ENCODE measurements around the gene PERM1. TPM values are rescaled to one million over a fixed set of nuclear protein-coding genes. Genes with fewer than 3 reads are reported as not detected.

Gene PERM1
- total RNA-seq, 1 donor from 2014 or later, result not detected

DNA sequence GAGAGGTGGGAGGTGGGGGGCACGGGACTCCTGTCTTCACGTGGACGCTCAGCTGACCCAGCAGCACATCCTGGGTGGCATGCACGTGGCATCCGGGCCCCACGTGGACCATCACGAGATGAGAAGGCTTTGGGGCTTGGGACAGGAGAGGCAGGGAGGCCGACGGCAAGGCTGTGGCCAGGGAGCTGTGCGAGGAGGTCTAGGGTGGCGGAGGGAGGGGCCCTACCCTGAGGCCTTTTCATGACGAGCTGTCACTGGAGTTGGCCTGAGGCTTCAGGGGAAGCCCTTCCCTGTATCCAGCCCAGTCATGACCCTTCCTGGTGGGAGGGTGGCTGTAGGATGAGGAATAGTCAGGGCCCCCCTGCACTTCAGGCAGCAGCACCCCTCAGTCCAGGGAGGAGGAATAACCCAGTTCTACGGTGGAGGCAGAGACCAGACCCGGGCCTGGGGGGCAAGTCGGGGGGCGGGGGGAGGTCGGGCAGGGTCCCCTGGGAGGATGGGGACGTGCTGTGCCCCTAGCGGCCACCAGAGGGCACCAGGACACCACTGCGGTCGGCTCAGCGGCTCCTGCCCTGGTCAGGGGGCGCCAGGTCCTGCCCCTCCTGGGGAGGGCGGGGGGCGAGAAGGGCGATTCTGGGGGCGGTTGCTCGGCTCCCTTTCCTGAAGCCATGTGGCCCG lies 2.0 kb upstream of the PERM1 start:
- TF ChIP-seq, protein P1, sequence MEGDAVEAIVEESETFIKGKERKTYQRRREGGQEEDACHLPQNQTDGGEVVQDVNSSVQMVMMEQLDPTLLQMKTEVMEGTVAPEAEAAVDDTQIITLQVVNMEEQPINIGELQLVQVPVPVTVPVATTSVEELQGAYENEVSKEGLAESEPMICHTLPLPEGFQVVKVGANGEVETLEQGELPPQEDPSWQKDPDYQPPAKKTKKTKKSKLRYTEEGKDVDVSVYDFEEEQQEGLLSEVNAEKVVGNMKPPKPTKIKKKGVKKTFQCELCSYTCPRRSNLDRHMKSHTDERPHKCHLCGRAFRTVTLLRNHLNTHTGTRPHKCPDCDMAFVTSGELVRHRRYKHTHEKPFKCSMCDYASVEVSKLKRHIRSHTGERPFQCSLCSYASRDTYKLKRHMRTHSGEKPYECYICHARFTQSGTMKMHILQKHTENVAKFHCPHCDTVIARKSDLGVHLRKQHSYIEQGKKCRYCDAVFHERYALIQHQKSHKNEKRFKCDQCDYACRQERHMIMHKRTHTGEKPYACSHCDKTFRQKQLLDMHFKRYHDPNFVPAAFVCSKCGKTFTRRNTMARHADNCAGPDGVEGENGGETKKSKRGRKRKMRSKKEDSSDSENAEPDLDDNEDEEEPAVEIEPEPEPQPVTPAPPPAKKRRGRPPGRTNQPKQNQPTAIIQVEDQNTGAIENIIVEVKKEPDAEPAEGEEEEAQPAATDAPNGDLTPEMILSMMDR (IDR thresholded peaks at IDR 0.05; ENCODE audit: insufficient read depth, low read length, severe bottlenecking), result peak; percentile 87
- no peaks in the 10 kb centered on the region for H3K36me3 ChIP-seq (ENCODE audit: control insufficient read depth, insufficient read depth, low read length)
- FAIRE-seq (no peak), DNase-seq (ENCODE audit: low read depth) (no peak)
- H3K27me3 ChIP-seq (ENCODE audit: control insufficient read depth, insufficient read depth, low read length), result peaks cover 13% of the 10 kb centered on the region
- no peak overlapping the region for H3K4me3 ChIP-seq (ENCODE audit: low read depth, low read length)

DNA sequence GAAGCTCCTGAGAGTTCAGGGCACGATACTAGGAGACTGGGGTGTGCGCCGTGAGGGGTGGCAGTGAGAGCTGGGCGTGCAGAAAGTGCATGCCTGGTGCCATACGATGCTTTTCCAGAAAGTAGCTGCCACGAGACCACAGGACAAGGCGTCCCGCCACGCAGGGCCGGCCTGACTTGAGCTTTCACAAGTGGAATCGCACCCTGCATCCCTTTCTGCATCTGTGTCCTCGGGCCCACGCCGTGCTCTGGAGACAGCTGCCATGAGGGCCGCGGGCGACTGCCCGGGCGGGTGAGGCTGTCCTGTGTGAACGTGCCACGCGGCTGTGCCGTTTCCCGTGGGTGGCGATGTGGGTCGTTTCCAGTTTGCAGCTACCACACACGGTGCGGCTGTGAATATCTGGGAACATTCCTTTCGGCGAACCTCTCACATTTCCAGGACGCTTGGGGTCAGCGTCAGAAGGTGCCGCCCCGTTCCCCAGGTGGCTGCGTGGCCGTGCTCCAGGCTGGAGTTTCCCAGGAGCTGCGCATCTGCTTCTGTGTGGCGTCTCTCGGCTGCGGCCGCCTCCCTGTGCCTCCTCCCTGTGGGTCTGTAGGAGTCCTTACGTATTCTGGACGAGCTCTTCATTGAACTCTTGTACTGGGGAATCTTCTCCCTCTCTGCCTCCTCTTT lies 1.0 kb upstream of the PERM1 start:
- no peak for DNase-seq (ENCODE audit: low read depth)

DNA sequence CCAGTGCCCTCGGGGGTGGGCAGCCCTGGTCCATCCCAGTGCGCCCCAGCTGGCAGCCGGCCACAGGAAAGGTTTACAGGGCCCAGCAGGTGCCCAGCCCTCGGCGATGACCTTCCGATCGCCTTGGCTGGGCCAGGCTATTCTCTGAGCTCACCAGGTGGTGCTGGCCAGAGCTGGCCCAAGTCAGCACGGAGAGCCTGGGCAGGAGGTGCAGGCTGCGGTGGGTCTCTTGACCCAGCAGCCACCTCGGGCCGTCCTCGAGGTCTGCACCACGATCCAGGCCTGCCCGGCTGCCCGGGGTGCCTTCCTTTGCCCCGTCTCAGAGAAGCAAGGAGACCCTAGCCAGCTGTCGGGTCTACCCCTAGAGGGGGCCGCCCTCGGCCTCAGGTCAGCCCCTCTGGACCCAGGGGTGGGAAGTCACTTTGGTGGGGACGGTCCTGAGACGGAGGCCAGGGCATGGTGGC lies 370 bp downstream of the PERM1 start:
- TF ChIP-seq, protein P1 (IDR thresholded peaks at IDR 0.05; ENCODE audit: insufficient read depth, low read length, severe bottlenecking), result no peak
- peaks cover 13% of the 10 kb centered on the region for H3K27me3 ChIP-seq (ENCODE audit: control insufficient read depth, insufficient read depth, low read length)
- DNase-seq (ENCODE audit: low read depth), result no peak
- no peak overlapping the region for H3K4me3 ChIP-seq (ENCODE audit: low read depth, low read length)
- no peaks in the 10 kb centered on the region for H3K36me3 ChIP-seq (ENCODE audit: control insufficient read depth, insufficient read depth, low read length)
- FAIRE-seq, result no peak

More for the DNA sequence above, 1.0 kb upstream of the PERM1 start:
- Histone ChIP-seq H3K27me3 (ENCODE audit: control insufficient read depth, insufficient read depth, low read length) (peaks cover 13% of the 10 kb centered on the region), H3K36me3 (ENCODE audit: control insufficient read depth, insufficient read depth, low read length) (no peaks in the 10 kb centered on the region), H3K4me3 (ENCODE audit: low read depth, low read length) (no peak overlapping the region)
- TF ChIP-seq, protein P1 (IDR thresholded peaks at IDR 0.05; ENCODE audit: insufficient read depth, low read length, severe bottlenecking), result no peak
- FAIRE-seq, result no peak

DNA sequence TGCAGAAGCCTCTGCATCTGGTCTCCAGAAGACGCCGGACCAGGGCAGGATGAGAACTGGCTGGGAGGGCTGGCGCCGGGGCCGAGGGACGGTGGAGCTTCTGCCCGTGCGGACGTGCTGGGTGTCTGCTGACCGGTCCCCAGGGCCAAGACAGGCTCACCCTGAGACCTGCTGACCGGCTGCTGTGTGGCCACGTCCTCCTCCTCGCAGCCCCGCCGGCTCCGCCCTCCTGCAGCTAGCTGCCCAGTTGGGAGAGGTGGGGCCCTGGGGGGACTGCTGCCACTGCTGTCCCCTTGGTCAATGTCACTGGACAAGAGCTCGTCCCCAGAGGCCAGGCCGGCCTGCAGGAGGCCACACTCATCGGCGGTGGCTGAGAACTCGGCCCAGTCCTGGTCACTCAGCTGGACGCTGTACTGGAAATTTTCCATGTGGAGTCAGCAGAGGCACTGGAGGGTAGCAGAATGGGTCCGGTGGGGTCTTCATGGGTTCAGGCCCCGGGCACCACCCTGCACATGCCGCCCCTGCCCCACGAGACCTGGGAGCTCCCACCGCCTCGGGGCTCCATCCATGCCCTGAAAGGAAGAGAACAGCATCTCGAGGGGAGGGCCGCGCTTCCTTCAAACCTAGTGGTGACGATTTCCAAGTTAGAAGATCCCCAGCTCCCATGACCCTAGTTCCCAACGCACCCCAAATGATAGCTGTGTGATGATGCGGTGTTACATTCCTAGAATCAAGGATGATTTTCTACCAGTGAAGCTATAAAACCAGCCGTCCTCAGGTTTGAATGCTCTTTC lies 1.1 kb downstream of the PERM1 start:
- Histone ChIP-seq H3K36me3 (ENCODE audit: control insufficient read depth, insufficient read depth, low read length) (no peaks in the 10 kb centered on the region), H3K4me3 (ENCODE audit: low read depth, low read length) (no peak overlapping the region), H3K27me3 (ENCODE audit: control insufficient read depth, insufficient read depth, low read length) (peaks cover 13% of the 10 kb centered on the region)
- no peak for DNase-seq (ENCODE audit: low read depth)
- TF ChIP-seq, protein P1 (IDR thresholded peaks at IDR 0.05; ENCODE audit: insufficient read depth, low read length, severe bottlenecking), result no peak
- no peak for FAIRE-seq

DNA sequence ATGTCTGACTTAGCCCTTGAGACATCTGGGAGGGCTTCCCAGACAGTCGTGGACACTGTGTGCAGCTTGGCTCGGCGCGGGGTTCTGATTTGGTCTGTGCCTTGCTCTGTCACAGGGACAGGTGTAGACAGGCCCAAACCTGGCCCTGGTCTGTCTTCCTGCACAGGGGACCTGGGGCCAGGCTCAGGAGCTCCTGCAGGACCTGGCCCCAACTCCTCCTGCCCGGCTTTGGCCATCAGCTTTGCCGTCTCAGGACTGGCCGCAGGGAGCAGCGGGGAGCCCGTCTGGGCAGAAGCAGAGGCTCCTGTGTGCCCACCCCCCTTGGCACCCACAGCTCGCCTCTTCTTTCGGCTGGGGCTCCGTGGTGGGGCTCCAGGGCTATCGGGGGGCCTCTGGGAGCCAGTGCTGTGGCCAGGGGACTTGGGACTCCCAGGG lies 1.7 kb downstream of the PERM1 start:
- TF ChIP-seq, protein P1 (IDR thresholded peaks at IDR 0.05; ENCODE audit: insufficient read depth, low read length, severe bottlenecking), result no peak
- Histone ChIP-seq H3K36me3 (ENCODE audit: control insufficient read depth, insufficient read depth, low read length) (no peaks in the 10 kb centered on the region), H3K27me3 (ENCODE audit: control insufficient read depth, insufficient read depth, low read length) (peaks cover 13% of the 10 kb centered on the region), H3K4me3 (ENCODE audit: low read depth, low read length) (no peak overlapping the region)
- no peak for FAIRE-seq
- peak; percentile 39 for DNase-seq (ENCODE audit: low read depth)

All from bronchial epithelial cell (primary cell).